H1 (cell line): ENCODE measurements around the gene BAIAP2. TPM values are rescaled to one million over a fixed set of nuclear protein-coding genes. Genes with fewer than 3 reads are reported as not detected.
A peak's percentile ranks its signal among the peaks of the same experiment; 100 is the strongest.

Source experiments
- CTCF ChIA-PET: fragments of 300-600 bp; sonication (Branson Sonifier 250); formaldehyde crosslinking; loops from one replicate; lab custom pipeline; 2021; ENCODE audit not compliant: partially characterized antibody; lab: Charles Lee
- POLR2A ChIA-PET: fragments of 300-600 bp; sonication (Branson Sonifier 250); formaldehyde crosslinking; loops from one replicate; lab custom pipeline; 2021; ENCODE audit warnings: inconsistent platforms; ENCODE audit not compliant: partially characterized antibody; lab: Charles Lee
- DNase-seq, 2 experiments: peaks; one replicate each; pipeline versions ENCODE4 v3.0.0 to v3.0.0-alpha.2; 2010 to 2022; ENCODE audit warnings: low spot score in 2 of 2, low read depth in 1 of 2, mixed read lengths in 1 of 2
- FAIRE-seq: peaks from 2 replicates; lab custom pipeline; 2011; peaks lifted over from hg19 to GRCh38; lab: Jason Lieb, UNC
- H2AFZ ChIP-seq: 2 replicates; pipeline ENCODE4 v1.8.1; 2012; ENCODE audit warnings: low read length, inconsistent platforms
- H2AK5ac ChIP-seq: 2 replicates; pipeline ENCODE4 v1.6.1; 2013; ENCODE audit warnings: low read depth, low read length
- H2BK120ac ChIP-seq: replicated peaks from 2 replicates; pipeline ENCODE3; 2013; ENCODE audit warnings: low read depth, low read length, inconsistent platforms
- H2BK12ac ChIP-seq: 2 replicates; pipeline ENCODE4 v1.6.1; 2013; ENCODE audit warnings: low read depth, low read length
- H2BK15ac ChIP-seq: 2 replicates; pipeline ENCODE4 v1.6.1; 2013; ENCODE audit warnings: low read length
- H2BK20ac ChIP-seq: 2 replicates; pipeline ENCODE4 v1.6.1; 2013; ENCODE audit warnings: low read length
- H2BK5ac ChIP-seq: 2 replicates; pipeline ENCODE4 v1.6.1; 2013; ENCODE audit warnings: low read depth, low read length
- H3K14ac ChIP-seq: 2 replicates; pipeline ENCODE4 v1.6.1; 2013; ENCODE audit warnings: inconsistent platforms; ENCODE audit not compliant: insufficient read length
- H3K18ac ChIP-seq: 2 replicates; pipeline ENCODE4 v1.6.1; 2013; ENCODE audit warnings: low read length; ENCODE audit errors: extremely low read depth
- H3K23ac ChIP-seq: 2 replicates; pipeline ENCODE4 v1.6.1; 2013; ENCODE audit warnings: inconsistent platforms; ENCODE audit not compliant: insufficient read length
- H3K23me2 ChIP-seq: 2 replicates; pipeline ENCODE4 v1.6.1; 2013; ENCODE audit warnings: low read depth, low read length
- H3K27ac ChIP-seq: 2 replicates; pipeline ENCODE4 v1.6.1; 2011; ENCODE audit warnings: low read depth, low read length, inconsistent platforms
- H3K27me3 ChIP-seq, 4 experiments: replicated peaks in 1 of 4; 1 replicate in 1 of 4; 2 replicates in 3 of 4; pipeline versions ENCODE4 v1.6.1 to v1.8.1; 2011 to 2013; ENCODE audit warnings: low read length in 3 of 4, mild to moderate bottlenecking in 3 of 4, inconsistent platforms in 2 of 4, mixed read lengths in 2 of 4, moderate library complexity in 1 of 4; ENCODE audit not compliant: control insufficient read depth in 3 of 4, insufficient read depth in 3 of 4; ENCODE audit errors: extremely low read depth in 1 of 4
- H3K36me3 ChIP-seq, 4 experiments: 2 replicates each; pipeline versions ENCODE4 v1.6.1 to v1.8.1; 2011 to 2013; ENCODE audit warnings: mild to moderate bottlenecking in 4 of 4, low read length in 3 of 4, moderate library complexity in 2 of 4, control low read depth in 1 of 4, inconsistent platforms in 1 of 4; ENCODE audit not compliant: insufficient read depth in 4 of 4, control insufficient read depth in 2 of 4
- H3K4ac ChIP-seq: replicated peaks from 2 replicates; pipeline ENCODE3; 2013; ENCODE audit warnings: low read length, low read depth, mixed read lengths, inconsistent platforms; ENCODE audit not compliant: insufficient read length
- H3K4me1 ChIP-seq, 4 experiments: replicated peaks in 1 of 4; 1 replicate in 1 of 4; 2 replicates in 3 of 4; pipeline versions ENCODE4 v1.6.1 to v1.8.1; 2011 to 2013; ENCODE audit warnings: low read length in 3 of 4, inconsistent platforms in 2 of 4, mixed read lengths in 1 of 4; ENCODE audit not compliant: insufficient read depth in 4 of 4, control insufficient read depth in 3 of 4
- H3K4me2 ChIP-seq, 2 experiments: 2 replicates each; pipeline versions ENCODE4 v1.6.1 to v1.8.1; 2011 to 2013; ENCODE audit warnings: low read depth in 2 of 2, low read length in 2 of 2, control low read depth in 1 of 2, inconsistent platforms in 1 of 2, mild to moderate bottlenecking in 1 of 2; ENCODE audit not compliant: insufficient read depth in 1 of 2
- H3K4me3 ChIP-seq, 4 experiments: fragments of 200-600, 300-600 bp in 1 of 4; sonication (generic), shearing (Covaris generic), sonication (Bioruptor Twin) in 1 of 4; 2 replicates each; pipeline versions ENCODE4 v1.5.1 to v1.8.1; 2011 to 2016; ENCODE audit warnings: low read length in 4 of 4, low read depth in 3 of 4, control low read depth in 2 of 4, inconsistent platforms in 2 of 4, mild to moderate bottlenecking in 2 of 4, mixed read lengths in 1 of 4, moderate library complexity in 1 of 4; ENCODE audit not compliant: insufficient read depth in 2 of 4; ENCODE audit errors: extremely low read depth in 1 of 4
- H3K56ac ChIP-seq: replicated peaks from 2 replicates; pipeline ENCODE3; 2013; ENCODE audit warnings: low read depth, mild to moderate bottlenecking, mixed read lengths, low read length, inconsistent platforms; ENCODE audit not compliant: insufficient read length
- H3K79me1 ChIP-seq: 2 replicates; pipeline ENCODE4 v1.6.1; 2013; ENCODE audit warnings: low read depth, low read length, control low read depth
- H3K79me2 ChIP-seq, 2 experiments: 2 replicates each; pipeline versions ENCODE4 v1.6.1 to v1.8.1; 2012 to 2013; ENCODE audit warnings: low read length in 2 of 2, mild to moderate bottlenecking in 2 of 2, inconsistent platforms in 1 of 2; ENCODE audit not compliant: insufficient read depth in 2 of 2, control insufficient read depth in 1 of 2
- H3K9ac ChIP-seq, 4 experiments: replicated peaks in 1 of 4; 1 replicate in 1 of 4; 2 replicates in 3 of 4; pipeline versions ENCODE4 v1.6.1 to v1.8.1; 2011 to 2013; ENCODE audit warnings: low read depth in 3 of 4, low read length in 3 of 4, control low read depth in 2 of 4, mild to moderate bottlenecking in 2 of 4, moderate library complexity in 2 of 4, inconsistent platforms in 1 of 4; ENCODE audit errors: extremely low read depth in 1 of 4
- H3K9me3 ChIP-seq, 2 experiments: 2 replicates each; pipeline versions ENCODE4 v1.6.1 to v1.8.1; 2012 to 2013; ENCODE audit warnings: mild to moderate bottlenecking in 2 of 2, moderate library complexity in 2 of 2, control low read depth in 1 of 2, inconsistent platforms in 1 of 2, low read depth in 1 of 2, low read length in 1 of 2, mixed read lengths in 1 of 2; ENCODE audit not compliant: insufficient read depth in 2 of 2
- H4K20me1 ChIP-seq, 2 experiments: replicated peaks in 1 of 2; 2 replicates each; pipeline versions ENCODE3 to v1.8.1; 2011 to 2013; ENCODE audit warnings: inconsistent platforms in 2 of 2, low read length in 2 of 2, mild to moderate bottlenecking in 1 of 2; ENCODE audit not compliant: insufficient read depth in 2 of 2, control insufficient read depth in 1 of 2
- H4K5ac ChIP-seq: 2 replicates; pipeline ENCODE4 v1.6.1; 2013; ENCODE audit warnings: low read length, low read depth, mixed read lengths, inconsistent platforms; ENCODE audit not compliant: insufficient read length
- H4K8ac ChIP-seq: 2 replicates; pipeline ENCODE4 v1.8.0; 2013; ENCODE audit warnings: mild to moderate bottlenecking, moderate library complexity, low read length, inconsistent platforms; ENCODE audit not compliant: insufficient read depth; ENCODE audit errors: extremely low read depth
- H4K91ac ChIP-seq: replicated peaks from 2 replicates; pipeline ENCODE3; 2013; ENCODE audit warnings: low read length, mixed read lengths, inconsistent platforms; ENCODE audit not compliant: insufficient read length
- ATF2 ChIP-seq: IDR thresholded peaks from 2 replicates; pipeline ENCODE4 v1.6.1; 2012; ENCODE audit warnings: low read length, inconsistent platforms
- KDM4A ChIP-seq: IDR thresholded peaks from one replicate; pipeline ENCODE4 v1.7.1; 2012; ENCODE audit warnings: low read depth, mild to moderate bottlenecking, moderate library complexity, low read length, inconsistent platforms; ENCODE audit not compliant: severe bottlenecking
- RBBP5 ChIP-seq: IDR thresholded peaks from 2 replicates; pipeline ENCODE4 v1.7.1; 2012; ENCODE audit warnings: low read depth, mild to moderate bottlenecking, inconsistent platforms, low read length, moderate library complexity, borderline replicate concordance
- USF2 ChIP-seq: IDR thresholded peaks from 2 replicates; pipeline ENCODE4 v1.6.1; 2011; ENCODE audit warnings: low read length, improper control_type of control experiment
- WGBS, 2 experiments: shearing (Covaris generic) in 1 of 2; methylation state at CpG; one replicate each; pipeline versions ENCODE4 v1.1.6 to v1.1.7; 2013 to 2015; ENCODE audit warnings: low lambda C conversion rate in 2 of 2, mixed read lengths in 2 of 2, inconsistent platforms in 1 of 2, low coverage in 1 of 2, missing lambda C conversion rate in 1 of 2; ENCODE audit not compliant: insufficient replicate concordance in 2 of 2, insufficient coverage in 1 of 2, insufficient read length in 1 of 2; ENCODE audit errors: extremely low coverage in 1 of 2, missing lambda C conversion rate in 1 of 2; 5-methylcytosine and 5-hydroxymethylcytosine counted together
- polyA plus RNA-seq, 7 experiments: library from polyadenylated mRNA; depleted of rRNA in 3 of 7; stranded (reverse) in 5 of 7; unstranded in 2 of 7; fragments of >200 nt in 5 of 7; fragments of 200-250 nt in 2 of 7; gene quantifications; 1 replicate in 5 of 7; 2 replicates in 1 of 7; 4 replicates in 1 of 7; pipeline versions ENCODE4 v1.2.1 to v1.2.3, GENCODE V29; 2011 to 2013; ENCODE audit warnings: missing spikeins in 2 of 7, mixed read lengths in 2 of 7
- total RNA-seq: library from RNA; stranded (reverse); fragmentation: NEBNext Ultra II Directional; extraction: Animal tissue kit (Norgen Biotek cat#: 25700); gene quantifications from 2 replicates; pipeline ENCODE4 v1.2.1, GENCODE V29; 2021

BAIAP2 gene
- total and polyA plus RNA-seq, 2 of the 8 experiments (the other 6 are each of a cell fraction or from before 2014, with no cell fraction given) = 10.0 to 22.8 TPM

- Histone ChIP-seq H2BK12ac (no peak overlapping the region), H2BK20ac (no peak overlapping the region), H3K36me3 (no peaks in the 10 kb centered on the region), H3K18ac (no peak overlapping the region), H3K56ac (no peak overlapping the region), H3K27ac (no peak overlapping the region), H3K14ac (no peak overlapping the region), H2AK5ac (no peak overlapping the region), H3K23ac (no peak overlapping the region), H4K8ac (peak overlapping the region; percentile 15; the same call in 1 of the 2 replicates), H2BK5ac (no peak overlapping the region), H4K5ac (no peak overlapping the region), H3K79me2 (peaks cover 0 to 28% of the 10 kb centered on the region in 2 experiments; a peak in 2 of 4 replicates), H3K4me3 (peak overlapping the region; percentile 57 to 97 (median 68)), H2AFZ (no peak overlapping the region), H3K9me3 (no peaks in the 10 kb centered on the region), H3K4ac (no peak overlapping the region), H3K23me2 (peaks cover 10% of the 10 kb centered on the region; the same call in 1 of the 2 replicates), H4K20me1 (peaks cover 5 to 29% of the 10 kb centered on the region in 2 experiments), H3K27me3 (peaks cover 0 to 11% (median 5%) of the 10 kb centered on the region in 4 experiments; a peak in 5 of 7 replicates), H3K4me2 (peak overlapping the region; percentile 76 to 77), H3K79me1 (peaks cover 7% of the 10 kb centered on the region), H2BK15ac (peak overlapping the region; percentile 29; the same call in 1 of the 2 replicates), H3K9ac (no peak overlapping the region), H2BK120ac (no peak overlapping the region), H3K4me1 (peaks cover 0 to 19% (median 9%) of the 10 kb centered on the region in 4 experiments; a peak in 5 of 7 replicates), H4K91ac (no peak overlapping the region)
- FAIRE-seq (no peak), DNase-seq (no peak)
- 13% methylated on average over 13 of the region's 49 CpGs; no CpG with 5 or more reads in 1 of the 2 experiments for WGBS, 2 experiments
- ChIA-PET POLR2A (interaction anchor here (0.6 to 5.9 kb wide), 10 partner anchors 8 to 172 kb away, joined by 3 to 41 read pairs (median 5); no protein-coding TSS in a partner anchor), CTCF (interaction anchor here (1.2 to 3.0 kb wide), 5 partner anchors 11 to 87 kb away, joined by 3 to 14 read pairs (median 4); no protein-coding TSS in a partner anchor)
- peak; percentile 78 for TF ChIP-seq KDM4A
- 0 out of 2 replicates have a peak, but pooled peaks have one; percentile 14 for TF ChIP-seq RBBP5
- TF ChIP-seq USF2 = no peak
- no peak for TF ChIP-seq ATF2
These were observed 678 bp upstream of the BAIAP2 start for GRCh38 chr17:81034168-81034777.
